ENCODE measurements around the gene IGFBP2.
"Not testable (repeated sequence)": the region's sequence is repeated elsewhere in the genome, so short reads cannot be mapped to it uniquely, and the experiment has no call there.

The IGFBP2 gene, protein sequence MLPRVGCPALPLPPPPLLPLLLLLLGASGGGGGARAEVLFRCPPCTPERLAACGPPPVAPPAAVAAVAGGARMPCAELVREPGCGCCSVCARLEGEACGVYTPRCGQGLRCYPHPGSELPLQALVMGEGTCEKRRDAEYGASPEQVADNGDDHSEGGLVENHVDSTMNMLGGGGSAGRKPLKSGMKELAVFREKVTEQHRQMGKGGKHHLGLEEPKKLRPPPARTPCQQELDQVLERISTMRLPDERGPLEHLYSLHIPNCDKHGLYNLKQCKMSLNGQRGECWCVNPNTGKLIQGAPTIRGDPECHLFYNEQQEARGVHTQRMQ

DNA sequence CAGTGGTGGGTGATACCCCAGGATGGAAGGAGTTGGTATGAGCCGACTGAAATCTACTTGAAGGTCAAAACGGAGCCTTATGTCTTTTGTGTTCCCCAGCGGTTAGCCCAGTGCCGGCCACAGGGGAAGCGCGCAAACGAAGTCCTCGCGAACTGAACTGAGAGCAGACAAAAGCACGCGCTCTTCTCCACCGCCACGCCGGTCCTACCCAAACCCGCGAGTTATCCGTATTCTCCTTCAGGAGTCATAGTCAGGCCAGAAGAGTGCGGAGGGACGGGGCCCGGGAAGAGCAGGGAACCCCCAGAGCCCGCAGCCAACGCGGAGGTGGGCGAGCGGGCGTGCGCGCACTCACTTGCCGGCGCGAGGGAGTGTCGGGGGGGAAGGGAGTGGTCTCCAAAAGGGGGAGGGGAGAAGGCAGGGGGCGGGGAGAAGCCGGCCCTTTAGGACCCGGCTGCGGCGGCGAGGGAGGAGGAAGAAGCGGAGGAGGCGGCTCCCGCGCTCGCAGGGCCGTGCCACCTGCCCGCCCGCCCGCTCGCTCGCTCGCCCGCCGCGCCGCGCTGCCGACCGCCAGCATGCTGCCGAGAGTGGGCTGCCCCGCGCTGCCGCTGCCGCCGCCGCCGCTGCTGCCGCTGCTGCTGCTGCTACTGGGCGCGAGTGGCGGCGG lies at the start of gene IGFBP2:
TSS of gene IGFBP2 (plus strand) at position 469 of the 664 bp plus-strand sequence. CDS start at position 573, 104 bp downstream.
- DNase-seq = no peak

DNA sequence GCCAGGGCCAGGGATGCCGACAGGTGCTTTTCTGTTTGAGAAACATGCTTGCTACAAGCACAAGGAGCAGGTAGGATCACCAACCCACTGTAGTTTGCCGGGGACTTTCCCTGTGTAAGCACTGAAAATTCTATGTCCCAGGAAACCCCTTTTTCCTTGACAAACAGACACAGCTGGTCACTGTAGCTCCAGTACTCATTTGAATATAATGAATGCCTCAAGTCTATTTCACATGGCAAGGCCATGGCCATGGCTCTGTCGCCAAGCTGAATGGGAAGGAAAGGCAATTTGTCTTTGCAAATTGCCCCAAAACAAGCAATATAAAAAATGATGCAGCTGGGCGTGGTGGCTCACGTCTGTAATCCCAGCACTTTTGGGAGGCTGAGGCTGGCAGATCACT lies 49.6 kb upstream of the IGFBP2 start:
- no peak for DNase-seq

DNA sequence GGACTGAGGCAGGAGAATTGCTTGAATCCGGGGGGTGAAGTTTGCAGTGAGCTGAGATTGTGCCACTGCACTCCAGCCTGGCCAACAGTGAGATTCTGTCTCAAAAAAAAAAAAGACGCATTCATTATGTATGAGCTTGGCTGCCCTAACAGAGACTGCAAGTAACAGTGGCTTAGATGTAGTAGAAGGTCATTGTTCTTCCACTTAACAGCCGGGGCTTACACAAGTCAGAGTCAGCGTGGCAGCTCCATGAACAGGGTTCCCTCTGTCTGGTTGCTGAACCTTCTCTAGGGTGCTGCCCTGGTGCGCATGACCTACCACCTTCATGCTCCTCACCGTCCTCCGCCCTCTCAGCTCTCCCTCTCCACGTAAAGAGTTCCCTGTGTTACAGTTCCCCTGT lies 49.1 kb upstream of the IGFBP2 start:
- peak; percentile 30 to 77 for DNase-seq

DNA sequence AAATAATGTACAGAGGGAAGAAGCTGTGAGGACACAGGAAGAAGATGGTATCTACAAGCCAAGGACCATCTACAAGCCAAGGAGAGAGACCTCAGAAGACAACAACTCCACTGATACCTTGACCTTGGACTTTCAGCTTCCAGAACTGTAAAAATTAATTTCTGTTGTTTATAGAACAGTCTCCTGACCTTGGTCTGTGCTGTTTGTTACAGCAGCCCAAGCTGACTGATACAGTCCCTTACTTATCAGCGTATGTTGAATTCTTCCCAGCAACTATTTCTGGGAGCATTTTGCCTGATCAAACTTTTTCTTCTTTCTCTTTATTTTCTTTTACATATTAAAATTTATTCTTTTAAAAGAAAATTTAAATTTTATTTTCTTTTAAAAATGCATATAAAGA lies 47.8 kb upstream of the IGFBP2 start:
- no peak for DNase-seq

DNA sequence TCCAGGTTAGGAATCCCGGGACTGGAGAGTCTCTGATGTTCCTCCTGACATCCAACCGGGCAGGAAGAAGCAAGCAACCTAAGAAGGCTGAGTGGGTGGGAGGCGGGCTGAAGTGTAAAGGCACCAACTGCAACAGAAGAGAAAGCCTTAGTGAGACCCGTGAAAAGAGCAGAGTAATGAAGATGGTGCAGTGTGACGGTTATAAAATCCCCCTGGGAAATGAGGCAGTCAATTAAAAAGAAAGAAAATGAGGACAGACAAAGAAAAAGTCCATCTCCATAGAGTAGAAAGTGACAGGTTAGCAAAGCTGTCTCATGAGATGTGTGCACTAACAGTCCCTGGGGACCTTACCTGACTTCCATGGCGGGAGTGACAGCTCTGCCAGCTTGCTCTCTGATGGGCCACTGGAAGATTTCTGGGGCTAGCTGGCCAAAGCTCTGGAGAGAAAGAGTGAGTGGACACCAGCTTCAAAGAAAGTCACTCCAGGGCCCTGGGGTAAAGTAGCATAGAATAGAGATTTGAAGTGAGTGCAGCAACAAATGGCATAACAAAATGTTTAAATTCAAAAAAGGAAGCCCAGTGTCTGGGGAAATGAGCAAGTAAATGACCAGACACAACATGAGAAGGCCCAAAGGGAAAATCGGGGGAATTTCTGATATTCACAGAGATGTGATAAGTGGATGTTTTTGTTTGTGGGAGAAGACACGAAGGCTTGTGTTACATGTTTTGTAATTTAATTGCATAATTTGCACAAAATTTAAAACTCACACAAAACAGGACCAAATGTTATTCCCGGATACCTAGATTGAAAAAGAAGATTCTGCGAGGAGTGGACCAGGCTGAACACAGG lies 44.1 kb upstream of the IGFBP2 start:
- DNase-seq = no peak

DNA sequence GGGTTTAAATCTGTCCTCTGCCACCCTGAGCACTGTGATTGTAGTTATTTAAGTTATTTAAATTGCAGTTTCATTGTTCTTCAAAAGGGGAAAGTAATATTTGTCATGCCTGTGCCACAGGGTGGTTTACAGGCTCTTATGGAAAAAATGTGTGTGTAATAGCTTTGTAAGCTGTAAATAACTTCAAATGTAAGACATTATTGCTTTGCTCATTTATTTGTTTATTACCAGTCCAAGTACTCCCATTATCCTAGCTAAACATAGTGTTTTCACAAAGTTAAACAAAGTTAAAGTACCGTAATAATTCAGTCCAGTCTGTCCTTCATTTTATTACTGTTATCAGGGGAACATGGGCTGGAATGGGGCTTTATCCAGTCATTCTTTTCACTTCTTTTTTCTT lies 43.4 kb upstream of the IGFBP2 start:
- DNase-seq = no peak

DNA sequence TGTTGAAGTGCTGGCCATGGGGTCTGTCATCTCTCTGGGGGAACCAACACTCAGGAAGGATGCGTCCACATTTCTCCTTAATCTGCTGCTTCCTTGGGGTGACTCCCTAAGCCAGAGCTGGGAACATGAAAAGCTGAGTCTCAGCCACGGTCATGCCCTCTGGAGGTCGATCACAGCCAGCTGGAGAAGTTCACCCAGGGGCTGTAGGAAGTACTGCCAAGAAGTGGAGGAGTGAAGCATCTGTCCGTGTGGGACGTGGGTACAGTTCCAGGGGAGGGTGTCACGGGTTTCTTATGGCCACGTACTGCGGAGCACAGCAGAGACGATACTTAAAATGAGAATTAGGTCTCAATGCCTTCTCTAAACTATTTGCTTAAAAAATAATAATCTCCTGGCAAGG lies 42.4 kb upstream of the IGFBP2 start:
- DNase-seq = no peak

DNA sequence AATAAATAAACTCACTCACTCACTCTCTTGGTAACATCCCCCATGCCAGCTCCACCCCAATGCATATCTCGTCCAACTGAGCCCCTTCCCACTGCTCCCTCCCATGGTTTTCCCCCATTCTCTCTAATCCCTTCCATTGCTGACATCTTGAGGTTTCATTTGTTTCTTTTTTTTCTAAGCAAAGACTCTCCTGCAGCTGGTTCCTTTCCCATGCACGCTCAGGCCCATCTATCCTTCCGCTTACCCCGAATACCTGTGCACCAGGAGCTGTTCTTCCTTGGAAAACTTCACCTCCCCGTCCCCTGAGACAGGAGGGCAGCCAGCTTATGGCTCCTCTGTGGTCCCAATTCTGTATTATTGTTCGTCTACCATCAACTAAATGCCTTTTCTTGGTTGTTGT lies 41.7 kb upstream of the IGFBP2 start:
- DNase-seq = no peak

DNA sequence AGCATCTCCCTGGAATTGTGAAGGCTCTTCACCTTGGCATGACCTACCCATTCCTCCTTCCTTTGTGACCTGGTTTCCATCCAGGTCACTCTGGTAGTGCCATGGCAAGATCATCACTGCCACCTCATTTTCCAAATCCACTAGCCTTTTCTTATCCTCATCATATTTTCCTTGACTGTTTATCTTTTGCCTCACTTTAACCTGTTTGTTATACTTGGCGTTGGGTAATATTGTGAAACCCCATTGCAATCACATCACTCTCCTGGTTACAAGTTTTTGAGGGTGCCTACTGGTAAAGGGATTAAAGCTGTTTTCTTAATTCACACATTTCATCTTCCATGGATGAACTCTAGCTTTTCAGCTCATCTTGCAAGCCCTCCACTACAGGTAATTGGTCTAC lies 39.1 kb upstream of the IGFBP2 start:
- no peak for DNase-seq

DNA sequence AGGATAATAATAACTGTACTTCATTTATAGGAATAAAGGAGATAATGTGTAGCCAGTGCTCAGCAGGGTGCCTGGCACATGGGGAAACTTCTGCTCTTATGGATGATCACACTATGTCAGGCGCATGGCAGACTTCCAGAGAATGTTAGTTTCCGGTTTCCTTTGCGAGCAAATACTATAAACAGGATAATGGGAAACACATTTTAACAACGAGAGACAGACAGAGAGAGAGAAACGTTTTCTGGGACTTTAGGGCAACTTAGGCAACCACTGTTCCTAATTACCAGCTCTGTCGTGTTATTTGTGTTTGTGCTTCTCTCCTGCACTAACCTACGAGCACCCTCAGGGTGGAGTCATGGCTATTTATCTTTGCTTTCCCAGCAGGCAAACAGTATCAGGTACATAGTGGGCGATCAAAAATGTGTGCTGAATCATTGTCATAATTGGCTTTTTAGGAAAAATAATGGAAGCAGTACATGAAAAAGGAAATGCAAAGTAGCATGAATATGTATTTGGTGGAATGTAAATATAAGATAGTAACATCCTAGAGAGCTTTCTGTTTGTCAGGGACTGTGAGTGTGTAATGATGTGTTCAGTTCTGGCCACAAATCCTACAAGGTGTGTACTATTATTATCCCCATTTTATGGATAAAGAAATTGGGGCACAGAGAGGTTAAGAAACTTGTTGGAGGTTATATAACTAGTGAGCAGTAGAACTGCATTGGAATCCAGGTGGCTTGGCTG lies 36.8 kb upstream of the IGFBP2 start:
- no peak for DNase-seq

DNA sequence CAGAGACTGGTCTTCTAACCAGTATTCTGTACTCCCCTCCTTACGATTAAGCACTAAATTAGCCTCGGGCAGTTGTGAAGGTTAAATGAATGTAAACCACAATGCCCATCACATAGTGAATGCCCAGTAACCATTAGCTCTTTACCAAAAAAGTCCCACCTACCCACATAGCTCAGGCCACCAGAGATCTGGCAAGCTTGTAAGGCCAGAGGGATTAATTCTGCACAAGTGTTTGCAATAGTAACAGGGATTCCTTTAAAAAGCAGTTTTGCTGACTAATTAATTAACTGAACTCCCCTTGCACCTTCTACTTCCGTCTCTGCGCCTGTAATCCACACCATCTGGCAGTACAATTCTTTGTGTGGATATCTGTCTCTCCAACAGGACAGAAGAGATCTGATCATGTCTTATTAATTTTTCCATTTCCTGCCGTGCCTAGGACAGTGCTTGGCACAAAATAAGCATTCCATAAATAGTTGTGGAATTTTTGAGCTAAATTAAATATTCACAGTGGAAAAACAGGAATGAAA lies 36.2 kb upstream of the IGFBP2 start:
- no peak for DNase-seq

DNA sequence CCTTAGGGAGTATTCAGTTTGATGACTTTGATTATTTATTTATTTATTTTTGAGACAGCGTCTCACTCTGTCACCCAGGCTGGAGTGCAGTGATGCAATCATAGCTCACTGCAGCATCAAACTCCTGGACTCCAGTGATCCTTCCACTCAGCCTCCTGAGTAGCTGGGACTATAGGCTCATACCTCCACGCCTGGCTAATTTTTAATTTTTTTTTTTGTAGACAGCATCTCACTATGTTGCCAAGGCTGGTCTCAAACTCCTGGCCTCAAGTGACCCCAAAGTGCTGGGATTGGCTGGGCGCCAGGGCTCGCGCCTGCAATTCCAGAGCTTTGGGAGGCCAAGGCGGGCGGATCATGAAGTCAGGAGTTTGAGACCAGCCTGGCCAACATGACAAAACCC lies 35.4 kb upstream of the IGFBP2 start:
- not testable (repeated sequence) for DNase-seq

DNA sequence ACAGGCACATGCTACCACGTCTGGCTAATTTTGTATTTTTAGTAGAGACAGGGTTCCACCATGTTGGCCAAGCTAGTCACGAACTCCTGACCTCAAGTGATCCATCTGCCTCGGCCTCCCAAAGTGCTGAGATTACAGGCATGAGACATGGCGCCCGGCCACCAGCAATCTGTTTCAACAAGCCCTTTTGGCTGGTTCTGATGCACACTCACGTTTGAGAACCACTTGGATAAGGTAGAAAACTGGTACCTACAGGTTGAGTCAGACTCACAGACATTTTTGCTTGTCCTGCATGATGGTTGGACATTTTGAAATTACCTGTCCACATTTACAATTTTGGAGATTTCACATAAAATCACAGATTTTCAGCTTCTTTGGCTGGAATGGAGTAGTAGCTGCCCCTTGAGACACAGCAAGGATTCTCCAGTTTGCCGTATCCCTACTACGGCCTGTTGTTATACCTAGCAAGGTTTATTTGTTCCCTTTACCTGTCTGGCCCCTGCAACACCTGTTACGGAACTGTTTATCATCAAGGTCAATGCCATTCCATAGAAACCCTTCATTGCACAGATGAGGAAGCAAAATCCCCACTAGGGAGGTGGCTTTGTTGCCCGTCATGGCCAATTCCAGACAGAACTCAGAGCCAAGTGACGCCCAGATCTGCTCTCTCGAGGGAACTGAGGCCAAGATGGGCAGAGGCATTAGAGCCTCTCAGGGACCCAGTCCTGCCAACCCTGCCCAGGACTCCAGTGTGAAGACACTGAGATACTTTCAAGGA lies 31.4 kb upstream of the IGFBP2 start:
- DNase-seq = no peak

DNA sequence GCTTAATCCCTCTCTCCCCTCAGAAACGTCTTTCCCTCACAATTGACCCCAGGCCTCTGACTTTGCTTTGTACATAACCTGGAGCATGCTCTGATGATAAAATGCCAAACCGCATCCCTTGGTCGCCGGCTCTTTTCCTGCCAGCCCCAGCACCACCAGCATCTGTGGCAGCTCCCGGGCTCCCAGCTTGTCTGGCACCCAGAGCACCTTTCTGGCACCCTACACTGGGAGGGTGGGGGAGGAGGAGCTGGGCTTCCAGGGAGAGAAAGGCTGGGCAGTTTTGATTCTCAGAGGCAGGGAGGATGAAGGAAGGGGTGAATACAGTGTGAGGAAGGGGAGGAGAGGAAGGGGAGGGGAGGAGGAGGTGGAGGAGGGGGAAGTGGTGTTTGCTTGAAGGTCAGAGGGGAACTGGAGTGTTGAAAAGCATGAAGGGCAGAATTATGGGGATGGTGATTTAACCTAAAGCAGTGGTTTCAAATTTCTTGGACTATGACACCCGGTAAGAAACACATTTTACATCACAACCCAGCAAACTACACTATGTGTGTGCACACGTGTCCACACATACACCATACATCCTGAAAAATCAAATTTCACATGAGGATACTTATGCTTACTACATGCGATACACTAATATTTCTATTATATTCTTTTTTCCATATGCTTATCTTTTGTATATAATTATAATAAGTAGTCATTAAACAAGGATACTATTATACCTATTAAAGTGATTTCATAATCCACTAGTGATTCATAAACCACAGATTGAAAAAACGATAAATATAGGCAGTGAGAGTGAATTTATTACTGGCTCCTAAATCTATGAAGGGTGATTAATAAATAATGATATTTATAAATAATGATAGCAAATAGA lies 30.0 kb upstream of the IGFBP2 start:
- DNase-seq = no peak

DNA sequence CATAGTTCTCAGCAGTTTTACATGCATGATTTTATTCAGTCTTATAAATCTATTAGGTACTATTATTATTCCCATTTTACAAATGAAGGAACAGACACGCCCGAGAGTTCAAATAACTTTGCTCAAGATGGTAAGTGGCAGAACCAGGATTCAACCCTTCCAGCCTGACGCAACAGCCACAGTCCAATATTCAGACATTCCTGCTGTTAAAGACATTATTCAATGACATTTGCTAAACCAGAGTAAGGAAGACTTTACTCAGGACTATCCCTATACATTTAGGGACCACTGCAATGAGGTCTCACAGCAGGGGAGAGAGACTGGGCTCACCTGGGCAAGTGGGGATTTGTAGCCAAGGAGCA lies 29.4 kb upstream of the IGFBP2 start:
- DNase-seq = no peak

DNA sequence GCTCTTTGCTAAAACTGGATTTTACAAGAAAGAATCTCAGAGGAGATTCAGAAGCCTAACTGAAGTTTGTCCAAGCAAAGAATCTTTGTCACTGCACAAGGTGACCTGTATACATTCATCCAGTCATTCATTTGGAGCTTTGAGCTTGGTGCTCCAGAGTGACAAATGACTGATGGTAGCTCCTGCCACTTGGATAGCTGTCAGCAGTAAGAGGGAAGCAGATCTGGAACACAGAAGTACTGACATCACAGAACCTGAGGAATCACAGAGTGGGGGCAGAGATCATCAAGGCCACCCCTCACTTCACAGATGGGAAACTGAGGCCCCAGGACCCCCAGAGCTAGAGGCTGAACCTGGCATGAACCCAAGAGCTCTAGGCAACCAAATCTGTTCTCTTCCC lies 28.8 kb upstream of the IGFBP2 start:
- DNase-seq = no peak

DNA sequence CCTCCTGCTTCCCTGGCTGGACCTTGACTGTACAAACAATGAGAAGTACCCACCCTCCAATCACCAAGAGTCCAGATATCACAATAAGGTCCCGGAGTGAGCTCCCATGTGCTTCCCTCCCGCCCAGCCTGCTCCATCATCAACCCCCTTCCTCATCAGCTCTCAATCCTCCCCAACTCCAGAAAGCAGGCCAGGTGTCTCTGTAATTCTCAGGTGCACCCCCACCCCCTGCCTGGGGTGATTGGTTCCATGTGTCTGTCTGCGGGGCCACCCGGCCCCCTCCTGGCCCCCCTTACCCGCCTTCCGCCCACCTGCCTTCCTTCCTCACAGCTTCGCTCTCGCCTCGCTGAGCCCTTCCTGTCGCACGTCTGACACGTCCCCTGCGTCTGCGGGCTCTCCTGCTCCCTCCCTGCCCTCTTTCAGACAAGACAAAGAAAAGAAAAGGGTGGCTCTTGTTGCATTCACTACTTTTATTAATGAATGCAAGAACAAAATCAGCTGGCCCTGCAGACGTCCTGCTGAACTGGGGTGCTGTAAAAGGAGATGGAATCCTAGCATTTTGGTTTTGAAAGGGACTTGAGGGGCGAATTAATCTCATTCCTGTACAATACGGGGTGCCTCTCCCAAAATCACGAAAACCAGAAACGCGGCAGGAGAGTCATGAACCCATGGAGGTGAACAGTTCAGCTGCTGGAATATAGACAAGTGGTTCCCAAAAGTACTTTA lies 26.5 kb upstream of the IGFBP2 start:
- DNase-seq = no peak

DNA sequence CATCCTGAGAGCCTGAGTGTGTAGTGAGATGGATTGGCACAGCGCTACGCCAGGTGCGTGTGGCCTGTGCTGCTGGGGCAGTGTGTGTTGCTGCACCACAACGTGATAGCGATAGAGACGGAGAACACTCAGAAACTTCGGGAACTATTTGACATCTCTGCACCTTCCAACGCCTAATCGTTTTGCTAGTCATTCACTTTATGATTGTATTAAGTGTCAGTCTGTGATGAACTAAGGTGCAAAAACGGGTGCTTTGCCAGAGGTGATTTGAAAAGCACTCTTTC lies 26.0 kb upstream of the IGFBP2 start:
- no peak for DNase-seq

DNA sequence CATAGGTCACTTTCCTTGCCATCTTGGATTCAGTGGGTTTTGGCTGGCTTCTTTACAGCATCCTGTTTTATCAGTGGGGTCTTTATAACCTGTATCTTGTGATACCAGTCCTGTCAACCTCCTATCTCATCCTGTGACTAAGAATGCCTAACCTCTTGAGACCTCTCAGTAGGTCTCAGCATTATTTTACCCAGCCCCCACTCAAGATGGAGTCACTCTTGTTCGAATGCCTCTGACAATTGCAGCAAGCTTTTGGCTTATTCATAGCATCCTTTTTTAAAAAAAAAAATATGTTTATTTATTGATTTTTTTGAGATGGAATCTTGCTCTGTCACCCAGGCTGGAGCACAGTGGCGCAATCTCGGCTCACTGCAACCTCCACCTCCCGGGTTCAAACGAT lies 24.7 kb upstream of the IGFBP2 start:
- no peak for DNase-seq

DNA sequence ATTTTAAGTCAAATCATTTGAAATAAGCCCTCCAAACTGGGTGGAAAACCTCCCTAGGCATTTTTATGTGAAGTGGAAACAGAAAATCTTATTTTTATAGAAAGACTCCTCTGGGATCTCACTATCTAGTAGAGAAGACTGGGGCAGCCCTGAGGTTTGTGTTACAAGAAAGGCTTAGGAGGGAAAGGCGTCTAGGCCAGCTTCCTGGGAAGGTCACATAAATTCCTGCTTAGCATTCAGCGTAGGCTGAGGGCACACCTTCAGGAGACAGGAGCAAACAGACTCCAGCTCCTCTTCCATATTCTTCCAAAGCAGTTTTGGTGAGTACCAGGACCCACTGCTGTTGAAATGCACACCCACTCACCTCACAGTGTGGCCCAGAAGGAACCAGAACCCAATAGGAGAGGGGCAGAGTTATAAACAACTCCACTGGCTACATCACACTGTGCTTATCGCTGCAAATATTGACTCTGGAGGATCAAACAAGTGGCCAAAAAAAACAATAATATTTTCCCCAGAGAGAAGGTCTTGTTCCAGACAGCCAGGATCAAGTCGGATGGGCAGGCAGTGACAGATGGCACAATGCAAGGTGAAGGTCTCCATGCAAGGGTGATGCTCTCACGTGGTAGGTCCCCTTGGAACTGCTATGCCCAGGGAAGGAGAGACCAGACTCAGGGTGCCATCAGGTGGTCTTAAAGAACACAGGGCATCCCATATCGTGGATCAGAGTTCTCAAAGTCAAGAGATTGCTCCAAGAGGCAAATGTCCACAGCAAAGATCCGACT lies 17.7 kb upstream of the IGFBP2 start:
- DNase-seq = no peak
